ENCODE data around the gene HDAC4. TPM values are rescaled to one million over a fixed set of nuclear protein-coding genes. Genes with fewer than 3 reads are reported as not detected.

The HDAC4 gene
- total and polyA plus RNA-seq, 9 of the 15 experiments (the other 6 are each of a cell fraction or from before 2014, with no cell fraction given) = 0.11 to 20.2 (median 4.0) TPM

DNA sequence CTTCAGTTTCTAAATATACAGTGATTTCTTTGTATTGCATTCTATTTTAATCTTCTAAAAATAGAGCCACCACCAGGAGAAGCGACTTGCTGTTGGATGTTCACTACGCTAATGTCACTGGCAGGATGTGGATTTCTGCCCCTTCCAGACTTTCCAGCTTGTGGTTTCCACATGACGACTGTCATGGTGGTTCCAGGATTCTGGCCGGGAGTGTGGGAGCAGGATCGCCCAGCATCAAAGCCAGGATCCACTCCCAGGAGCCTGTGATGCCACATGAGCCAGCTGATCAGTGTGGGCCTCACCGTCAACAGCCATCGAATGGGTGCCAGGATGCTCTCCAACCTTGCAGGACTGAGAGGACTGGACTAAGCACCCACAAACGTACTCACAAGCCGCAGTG, 148.8 kb downstream of the HDAC4 start (continued):
- no peak for TF ChIP-seq RREB1 (CRISPR knock-in tag; IDR thresholded peaks at IDR 0.05)
- no peak for TF ChIP-seq RAD51 (IDR thresholded peaks at IDR 0.05; ENCODE audit: borderline replicate concordance, low read depth)

DNA sequence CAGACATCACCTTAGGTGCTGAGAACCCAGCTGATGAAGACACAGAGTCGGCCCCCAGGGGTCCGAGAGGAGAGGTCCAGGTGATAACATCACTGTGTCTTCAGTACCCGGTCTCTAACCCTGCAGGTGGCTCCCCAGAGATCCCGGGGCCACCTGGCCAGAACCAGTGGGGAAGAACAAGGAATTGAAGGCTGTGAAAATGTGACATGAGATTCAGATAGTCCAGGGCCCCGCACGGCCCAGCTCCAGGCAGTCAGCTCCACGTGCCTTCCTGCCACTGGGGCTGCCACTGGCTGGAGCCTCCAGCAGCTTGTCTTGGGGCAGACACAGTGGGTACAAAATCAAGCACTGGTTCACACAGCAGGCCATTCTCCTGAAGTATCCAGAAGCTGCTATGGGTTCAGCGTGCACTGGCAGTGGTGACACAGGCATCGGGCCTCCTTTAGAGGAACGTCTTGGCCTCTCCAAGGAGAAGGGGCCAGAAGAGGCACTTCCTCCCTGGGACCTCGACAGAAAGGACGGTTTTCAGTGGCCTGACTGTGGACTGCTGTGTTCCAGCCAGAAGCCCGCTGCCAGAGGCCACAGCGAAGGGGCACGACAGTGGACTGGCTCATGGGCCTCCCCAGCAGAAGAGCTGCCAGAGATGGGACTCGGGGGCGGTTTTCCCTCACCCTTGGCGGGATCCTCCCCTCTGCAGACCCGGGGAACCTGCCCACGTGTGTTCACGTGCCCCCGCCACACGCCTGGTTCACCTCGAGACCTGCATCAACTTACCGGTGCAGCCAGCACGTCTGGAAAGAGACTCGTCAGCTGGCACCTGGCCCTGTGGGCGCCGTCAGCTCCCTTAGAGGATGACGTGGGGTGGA, 150.4 kb downstream of the HDAC4 start:
- H3K4me3 ChIP-seq = no peak overlapping the region
- ChIA-PET CTCF (ENCODE audit: low intra/inter-chr PET ratio) (no interaction called here), POLR2A (interaction anchor here (0.8 to 1.2 kb wide), 3 partner anchors 14 to 45 kb away, joined by 3 to 4 read pairs (median 3); no protein-coding TSS in a partner anchor)
- H3K9me3 ChIP-seq (replicated peaks; ENCODE audit: control insufficient read depth, insufficient read depth, low read depth, low read length) = no peaks in the 10 kb centered on the region
- no peak overlapping the region for H3K4me2 ChIP-seq (ENCODE audit: insufficient read depth, low read length)
- H3K27me3 ChIP-seq (ENCODE audit: control insufficient read depth in 2 of 2, insufficient read depth in 2 of 2, low read length in 2 of 2) = no peaks in the 10 kb centered on the region
- H3K9ac ChIP-seq (ENCODE audit: insufficient read depth in 1 of 2, low read depth in 2 of 2, low read length in 2 of 2) = peak overlapping the region in 1 of 2 experiments; percentile 45; a peak in 1 of 4 replicates
- no peak overlapping the region for H2AFZ ChIP-seq (ENCODE audit: low read depth, low read length)
- TF ChIP-seq ZNF165 (CRISPR knock-in tag; IDR thresholded peaks at IDR 0.05; ENCODE audit: borderline replicate concordance) (no peak), NCOA6 (IDR thresholded peaks at IDR 0.05) (no peak), ARHGAP35 (IDR thresholded peaks at IDR 0.05; ENCODE audit: partially characterized antibody) (no peak), BMI1 (IDR thresholded peaks at IDR 0.05; ENCODE audit: low read length) (no peak), FOXJ3 (CRISPR knock-in tag; IDR thresholded peaks at IDR 0.05) (no peak), PCBP2 (IDR thresholded peaks at IDR 0.05; ENCODE audit: low read depth, low read length, poor library complexity, severe bottlenecking) (no peak), KHSRP (IDR thresholded peaks at IDR 0.05) (no peak)
- TF ChIP-seq, protein P1, sequence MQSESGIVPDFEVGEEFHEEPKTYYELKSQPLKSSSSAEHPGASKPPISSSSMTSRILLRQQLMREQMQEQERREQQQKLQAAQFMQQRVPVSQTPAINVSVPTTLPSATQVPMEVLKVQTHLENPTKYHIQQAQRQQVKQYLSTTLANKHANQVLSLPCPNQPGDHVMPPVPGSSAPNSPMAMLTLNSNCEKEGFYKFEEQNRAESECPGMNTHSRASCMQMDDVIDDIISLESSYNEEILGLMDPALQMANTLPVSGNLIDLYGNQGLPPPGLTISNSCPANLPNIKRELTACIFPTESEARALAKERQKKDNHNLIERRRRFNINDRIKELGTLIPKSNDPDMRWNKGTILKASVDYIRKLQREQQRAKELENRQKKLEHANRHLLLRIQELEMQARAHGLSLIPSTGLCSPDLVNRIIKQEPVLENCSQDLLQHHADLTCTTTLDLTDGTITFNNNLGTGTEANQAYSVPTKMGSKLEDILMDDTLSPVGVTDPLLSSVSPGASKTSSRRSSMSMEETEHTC (IDR thresholded peaks at IDR 0.05) = no peak
- H4K20me1 ChIP-seq (replicated peaks; ENCODE audit: control insufficient read depth, insufficient read depth, low read length) = no peaks in the 10 kb centered on the region
- FAIRE-seq (no peak), ATAC-seq (no peak), DNase-seq (ENCODE audit: extremely low read depth in 1 of 4, low spot score in 3 of 4) (no peak)
- peaks cover 28% of the 10 kb centered on the region; the same call in 2 of the 3 replicates for H3K79me2 ChIP-seq (ENCODE audit: control insufficient read depth, insufficient read depth, low read length)
- peaks cover 0 to 29% of the 10 kb centered on the region in 2 experiments; a peak in 3 of 5 replicates for H3K4me1 ChIP-seq (replicated peaks in 1 of 2; ENCODE audit: control insufficient read depth in 2 of 2, insufficient read depth in 2 of 2, low read length in 2 of 2)
- H3K27ac ChIP-seq (ENCODE audit: extremely low read depth, low read depth, low read length) = no peak overlapping the region
- WGBS (ENCODE audit: insufficient coverage, low coverage, missing lambda C conversion rate) = 83% methylated on average over 15 of the region's 30 CpGs
- in situ Hi-C loops (cut with MboI) = no loop called here
- no TSS peak for BruUV-seq (replicated peaks)
- H3K36me3 ChIP-seq (ENCODE audit: control insufficient read depth, insufficient read depth, low read length) = no peaks in the 10 kb centered on the region
- no peaks in the 10 kb centered on the region for H3K9me1 ChIP-seq (ENCODE audit: control insufficient read depth, insufficient read depth, low read length)
- intact Hi-C loops (cut with micrococcal nuclease) = no loop called here
